Hepatocyte (in vitro differentiated cells): ENCODE results near the gene OR7A5.
"Not testable (repeated sequence)": the region's sequence is repeated elsewhere in the genome, so short reads cannot be mapped to it uniquely, and the experiment has no call there.

Experiments
- EZH2 ChIP-seq: fragments of 200-600 bp; sonication (generic); IDR thresholded peaks from 2 replicates; pipeline ENCODE4 v1.6.1; 2016; ENCODE audit warnings: antibody characterized with exemption, mild to moderate bottlenecking, borderline replicate concordance
- EZH2phosphoT487 ChIP-seq: fragments of 200-600 bp; sonication (generic); IDR thresholded peaks from one replicate; pipeline ENCODE4 v1.6.1; 2018; ENCODE audit warnings: antibody characterized with exemption, mild to moderate bottlenecking, low read depth, moderate library complexity; ENCODE audit not compliant: unreplicated experiment, severe bottlenecking
- TF ChIP-seq, protein P1 (sequence below): fragments of 200-600 bp; sonication (generic); IDR thresholded peaks from 2 replicates; pipeline ENCODE4 v1.5.1; 2016; ENCODE audit warnings: antibody characterized with exemption, mild to moderate bottlenecking; ENCODE audit not compliant: poor library complexity

DNA sequence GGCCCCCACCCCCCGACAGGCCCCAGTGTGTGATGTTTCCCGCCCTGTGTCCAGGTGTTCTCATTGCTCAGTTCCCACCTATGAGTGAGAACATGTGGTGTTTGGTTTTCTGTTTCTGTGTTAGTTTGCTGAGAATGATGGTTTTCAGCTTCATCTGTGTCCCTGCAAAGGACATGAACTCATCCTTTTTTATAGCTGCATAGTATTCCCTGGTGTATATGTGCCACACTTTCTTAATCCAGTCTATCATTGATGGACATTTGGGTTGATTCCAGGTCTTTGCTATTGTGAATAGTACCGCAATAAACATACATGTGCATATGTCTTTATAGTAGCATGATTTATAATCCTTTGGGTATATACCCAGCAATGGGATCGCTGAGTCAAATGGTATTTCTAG, 57.3 kb downstream of the OR7A5 start:
- TF ChIP-seq EZH2, EZH2phosphoT487: not testable (repeated sequence)
- TF ChIP-seq, protein P1, sequence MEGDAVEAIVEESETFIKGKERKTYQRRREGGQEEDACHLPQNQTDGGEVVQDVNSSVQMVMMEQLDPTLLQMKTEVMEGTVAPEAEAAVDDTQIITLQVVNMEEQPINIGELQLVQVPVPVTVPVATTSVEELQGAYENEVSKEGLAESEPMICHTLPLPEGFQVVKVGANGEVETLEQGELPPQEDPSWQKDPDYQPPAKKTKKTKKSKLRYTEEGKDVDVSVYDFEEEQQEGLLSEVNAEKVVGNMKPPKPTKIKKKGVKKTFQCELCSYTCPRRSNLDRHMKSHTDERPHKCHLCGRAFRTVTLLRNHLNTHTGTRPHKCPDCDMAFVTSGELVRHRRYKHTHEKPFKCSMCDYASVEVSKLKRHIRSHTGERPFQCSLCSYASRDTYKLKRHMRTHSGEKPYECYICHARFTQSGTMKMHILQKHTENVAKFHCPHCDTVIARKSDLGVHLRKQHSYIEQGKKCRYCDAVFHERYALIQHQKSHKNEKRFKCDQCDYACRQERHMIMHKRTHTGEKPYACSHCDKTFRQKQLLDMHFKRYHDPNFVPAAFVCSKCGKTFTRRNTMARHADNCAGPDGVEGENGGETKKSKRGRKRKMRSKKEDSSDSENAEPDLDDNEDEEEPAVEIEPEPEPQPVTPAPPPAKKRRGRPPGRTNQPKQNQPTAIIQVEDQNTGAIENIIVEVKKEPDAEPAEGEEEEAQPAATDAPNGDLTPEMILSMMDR, result not testable (repeated sequence)
